DLD1 (cell line): Measurements from ENCODE around the gene CCL8.

ENCODE experiments used
- in situ Hi-C: cut with HindIII; loops from 2 replicates; pipeline ENCODE4 v1.10.0; 2017; ENCODE audit warnings: low sequenced_read_pairs

Gene CCL8

DNA sequence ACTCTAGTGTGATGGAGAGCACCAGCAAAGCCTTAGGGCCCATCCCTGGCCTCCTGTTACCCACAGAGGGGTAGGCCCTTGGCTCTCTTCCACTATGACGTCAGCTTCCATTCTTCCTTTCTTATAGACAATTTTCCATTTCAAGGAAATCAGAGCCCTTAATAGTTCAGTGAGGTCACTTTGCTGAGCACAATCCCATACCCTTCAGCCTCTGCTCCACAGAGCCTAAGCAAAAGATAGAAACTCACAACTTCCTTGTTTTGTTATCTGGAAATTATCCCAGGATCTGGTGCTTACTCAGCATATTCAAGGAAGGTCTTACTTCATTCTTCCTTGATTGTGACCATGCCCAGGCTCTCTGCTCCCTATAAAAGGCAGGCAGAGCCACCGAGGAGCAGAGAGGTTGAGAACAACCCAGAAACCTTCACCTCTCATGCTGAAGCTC, at the start of gene CCL8:
Gene CCL8 (plus strand): TSS at position 397 of the 445 bp plus-strand sequence. CDS start 67 bp downstream, outside the sequence.
- in situ Hi-C loops: no loop called here

DNA sequence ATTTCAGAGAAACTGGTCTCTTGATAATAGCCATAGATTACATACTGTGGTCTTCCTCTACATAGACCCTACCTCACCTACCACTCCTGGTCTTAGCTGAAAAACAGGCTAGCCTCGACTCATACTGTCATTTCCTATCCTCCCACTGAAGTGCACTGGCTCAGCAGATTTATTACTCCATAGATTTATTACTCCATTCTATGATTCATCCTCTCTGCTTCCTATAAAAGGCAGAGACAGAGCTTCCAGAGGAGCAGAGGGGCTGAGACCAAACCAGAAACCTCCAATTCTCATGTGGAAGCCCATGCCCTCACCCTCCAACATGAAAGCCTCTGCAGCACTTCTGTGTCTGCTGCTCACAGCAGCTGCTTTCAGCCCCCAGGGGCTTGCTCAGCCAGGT, 49.3 kb upstream of the CCL8 start, which contains the start of gene CCL7:
Gene CCL7 (plus strand): TSS at position 253 of the 400 bp plus-strand sequence. CDS start 70 bp downstream, at position 323.
- in situ Hi-C loops: no loop called here

- in situ Hi-C loops: no loop called here
Measured at GRCh38 chr17:34275881-34276280, 43.4 kb upstream of the CCL8 start.

- in situ Hi-C loops: no loop called here
Measured at GRCh38 chr17:34276826-34277225, 42.4 kb upstream of the CCL8 start.

GRCh38 chr17:34283571-34283970, 35.7 kb upstream of the CCL8 start:
- in situ Hi-C loops: no loop called here

DNA sequence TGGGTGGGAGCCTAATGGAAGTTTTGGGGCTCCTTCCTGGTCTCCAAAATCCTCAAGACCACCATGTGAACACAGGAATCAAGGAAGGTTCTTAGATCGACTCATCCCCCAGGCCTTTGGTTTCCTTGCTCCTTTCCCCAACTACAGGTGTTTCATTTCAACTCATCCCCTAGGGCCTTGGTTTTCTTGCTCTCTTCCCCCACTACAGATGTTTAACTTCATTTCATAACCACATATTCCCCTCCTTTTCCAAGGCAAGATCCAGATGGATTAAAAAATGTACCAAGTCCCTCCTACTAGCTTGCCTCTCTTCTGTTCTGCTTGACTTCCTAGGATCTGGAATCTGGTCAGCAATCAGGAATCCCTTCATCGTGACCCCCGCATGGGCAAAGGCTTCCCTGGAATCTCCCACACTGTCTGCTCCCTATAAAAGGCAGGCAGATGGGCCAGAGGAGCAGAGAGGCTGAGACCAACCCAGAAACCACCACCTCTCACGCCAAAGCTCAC, 33.9 kb upstream of the CCL8 start, which contains the start of gene CCL11:
Gene CCL11 (plus strand): TSS at position 457 of the 507 bp plus-strand sequence. CDS start 67 bp downstream, outside the sequence.
- in situ Hi-C loops: no loop called here

DNA sequence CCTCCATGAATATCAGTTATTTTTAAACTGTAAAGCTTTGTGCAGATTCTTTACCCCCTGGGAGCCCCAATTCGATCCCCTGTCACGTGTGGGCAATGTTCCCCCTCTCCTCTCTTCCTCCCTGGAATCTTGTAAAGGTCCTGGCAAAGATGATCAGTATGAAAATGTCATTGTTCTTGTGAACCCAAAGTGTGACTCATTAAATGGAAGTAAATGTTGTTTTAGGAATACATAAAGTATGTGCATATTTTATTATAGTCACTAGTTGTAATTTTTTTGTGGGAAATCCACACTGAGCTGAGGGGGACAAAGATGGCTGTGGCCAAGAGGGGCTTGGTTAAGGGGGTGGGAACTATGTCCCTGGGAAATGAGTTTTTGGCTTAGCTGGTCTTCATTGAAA, 31.4 kb upstream of the CCL8 start:
- in situ Hi-C loops: no loop called here

GRCh38 chr17:34290586-34290985, 28.6 kb upstream of the CCL8 start:
- in situ Hi-C loops: no loop called here

DNA sequence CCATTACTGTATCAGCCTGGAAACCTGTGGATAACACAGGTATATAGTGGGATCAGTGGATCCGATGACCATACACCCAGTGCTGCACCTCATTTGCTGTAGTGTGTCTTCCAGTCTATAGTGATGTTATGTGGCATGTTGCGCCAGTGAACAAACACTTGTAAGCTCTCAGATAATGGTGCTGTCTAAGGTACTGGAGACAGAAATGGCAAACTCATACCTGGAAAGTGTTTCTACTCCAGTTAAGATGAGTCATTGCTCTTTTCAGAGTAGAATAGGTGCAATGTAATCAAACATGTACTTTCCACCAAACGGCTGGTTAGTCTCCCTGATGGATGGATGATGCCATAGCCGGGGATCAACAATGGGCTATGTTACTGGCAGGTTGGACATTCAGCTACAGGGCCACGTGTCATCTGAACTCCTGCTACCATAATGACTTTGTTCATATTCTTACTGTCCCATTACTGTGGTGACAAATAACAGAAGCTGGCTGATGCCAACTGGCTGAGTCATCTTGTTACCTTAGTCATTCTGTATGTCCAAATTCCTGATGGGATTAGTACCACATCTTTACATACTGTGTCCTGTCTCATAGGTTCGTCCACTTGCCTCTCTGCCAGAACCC, 27.4 kb upstream of the CCL8 start:
- in situ Hi-C loops: no loop called here

GRCh38 chr17:34299027-34299426, 20.2 kb upstream of the CCL8 start:
- in situ Hi-C loops: no loop called here

GRCh38 chr17:34299956-34300577, 19.2 kb upstream of the CCL8 start:
- in situ Hi-C loops: no loop called here

DNA sequence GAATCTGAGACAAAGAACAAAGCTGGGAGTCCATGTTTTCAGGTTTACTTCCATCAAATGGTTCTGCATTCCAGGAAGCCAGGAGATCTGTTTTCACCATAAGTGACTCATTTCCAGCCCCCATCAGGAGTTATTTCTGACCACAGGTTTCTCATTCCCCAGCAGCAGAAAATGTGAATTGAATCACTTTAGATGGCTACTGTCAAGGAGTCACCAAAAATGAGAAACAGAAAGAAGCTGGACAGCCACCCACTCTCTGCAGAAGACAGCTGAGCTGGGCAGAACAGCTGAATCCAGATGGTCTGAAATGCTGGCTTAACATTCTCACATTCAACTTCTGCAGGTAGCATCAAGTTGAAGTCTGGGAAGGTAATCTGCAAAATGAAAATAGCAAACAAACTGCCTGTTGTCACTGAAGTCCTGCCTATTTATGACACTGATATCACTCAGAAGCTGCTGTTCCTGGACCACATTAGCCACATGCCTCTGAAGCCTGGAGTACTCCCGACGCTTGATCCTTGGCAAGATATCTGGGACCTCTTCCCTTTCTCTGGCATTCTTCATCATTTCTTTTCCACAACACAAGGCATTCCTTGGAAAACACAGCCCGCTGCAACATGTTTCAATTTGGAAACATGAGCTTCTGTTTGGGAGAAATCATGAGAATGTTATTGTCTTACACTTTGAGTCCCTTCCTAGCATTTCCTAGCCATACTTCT, 18.4 kb upstream of the CCL8 start:
- in situ Hi-C loops: no loop called here

DNA sequence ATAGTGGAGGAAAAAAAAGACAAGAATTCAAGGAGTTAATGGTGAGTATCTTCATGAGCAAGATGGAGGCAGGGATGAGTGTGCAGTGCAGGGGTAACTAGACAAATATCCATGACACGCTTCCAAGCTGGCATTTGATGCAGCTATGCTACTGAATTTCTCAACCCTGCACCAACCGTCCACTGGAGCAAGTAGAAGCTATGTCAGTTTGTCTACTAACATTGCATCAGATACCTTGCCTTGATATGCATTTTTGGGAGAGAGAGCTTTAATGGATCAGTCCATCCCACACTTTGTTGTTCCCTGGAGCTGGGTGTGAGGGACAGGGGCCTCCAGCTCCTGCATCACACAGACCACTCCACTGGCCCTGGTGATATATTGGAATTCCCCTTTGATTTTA, 17.2 kb upstream of the CCL8 start:
- in situ Hi-C loops: no loop called here

DNA sequence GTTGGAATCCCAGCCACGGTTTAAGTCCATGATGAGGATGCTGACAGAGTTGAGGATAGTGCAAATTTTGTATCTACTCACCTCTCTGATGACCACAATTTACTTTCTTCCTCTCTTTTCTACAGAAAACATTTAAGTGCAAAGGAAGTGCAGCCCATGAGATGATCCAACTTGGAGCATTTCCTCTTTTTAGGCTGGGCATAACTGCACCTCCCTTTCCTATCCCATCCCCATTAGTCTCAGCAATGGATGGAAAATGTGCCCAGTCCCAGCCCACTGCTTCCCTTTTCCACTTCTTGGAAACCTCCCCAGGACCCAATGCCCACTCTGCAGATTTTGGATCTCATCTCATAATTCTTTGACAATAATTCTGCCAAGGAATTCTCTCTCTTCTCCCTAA, 16.6 kb upstream of the CCL8 start:
- in situ Hi-C loops: no loop called here

- in situ Hi-C loops: no loop called here
Measured at GRCh38 chr17:34303606-34304005, 15.6 kb upstream of the CCL8 start.

DNA sequence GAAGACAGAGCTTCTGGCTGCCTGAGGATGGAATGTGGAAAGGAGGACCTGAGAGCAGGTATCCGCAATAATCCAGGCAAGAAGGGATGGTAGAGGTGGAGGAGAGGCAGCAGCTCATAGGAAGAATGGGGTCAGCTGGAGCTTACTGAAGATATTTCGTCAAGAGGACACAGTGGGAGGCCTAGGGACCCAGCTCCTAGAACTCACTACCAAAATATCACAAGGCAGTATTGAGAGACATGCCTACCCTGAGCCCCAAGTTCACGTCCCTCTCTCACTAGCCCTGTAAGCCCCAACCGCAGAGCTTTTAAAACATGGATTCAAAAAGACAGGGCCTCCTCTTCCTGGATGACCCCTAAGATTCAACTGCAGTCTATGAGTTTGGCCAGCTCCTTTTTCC, 14.2 kb upstream of the CCL8 start:
- in situ Hi-C loops: no loop called here

- in situ Hi-C loops: no loop called here
Measured at GRCh38 chr17:34305606-34306005, 13.6 kb upstream of the CCL8 start.

DNA sequence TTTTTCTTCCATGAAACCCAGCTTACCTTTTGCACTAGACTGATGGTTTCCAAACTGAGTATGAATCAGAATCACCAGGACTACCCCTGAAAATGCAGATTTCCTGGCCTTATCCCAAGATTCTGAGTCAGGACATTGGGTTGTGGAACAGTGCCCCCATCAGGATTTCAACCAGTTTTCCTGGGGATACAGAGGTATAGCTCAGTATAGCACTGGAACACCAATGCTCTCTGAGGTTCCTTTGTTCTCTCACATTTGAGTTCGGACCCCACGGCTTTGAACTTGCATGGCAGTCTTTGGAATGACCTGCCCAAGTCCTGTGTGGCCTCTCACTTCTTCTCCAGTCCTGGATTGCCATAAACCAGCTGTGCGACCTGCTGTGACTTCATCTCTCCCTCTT, 12.8 kb upstream of the CCL8 start:
- in situ Hi-C loops: no loop called here

DNA sequence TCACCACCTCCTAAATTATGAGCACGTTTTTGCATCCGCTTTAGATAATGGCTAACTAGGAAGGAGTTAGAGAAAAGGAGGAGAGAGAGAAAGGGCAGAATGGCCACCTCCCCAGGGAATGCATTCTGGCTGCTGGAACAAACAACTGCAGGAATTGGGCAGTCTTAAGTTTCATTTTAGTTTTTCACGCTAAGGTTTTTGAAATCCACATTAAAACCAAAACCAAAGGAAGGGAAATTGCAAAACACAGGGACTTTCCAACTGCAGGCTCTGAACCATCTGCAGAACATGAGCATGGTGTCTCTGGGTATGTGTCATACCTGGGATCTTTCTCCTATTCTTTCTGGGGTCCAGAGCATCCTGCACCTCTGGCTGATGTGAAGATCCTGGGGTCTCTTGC, 12.1 kb upstream of the CCL8 start:
- in situ Hi-C loops: no loop called here

GRCh38 chr17:34308371-34308770, 10.9 kb upstream of the CCL8 start:
- in situ Hi-C loops: no loop called here

- in situ Hi-C loops: no loop called here
Measured at GRCh38 chr17:34311291-34311690, 7.9 kb upstream of the CCL8 start.

- in situ Hi-C loops: no loop called here
Measured at GRCh38 chr17:34312080-34312479, 7.2 kb upstream of the CCL8 start.
